Measurements from ENCODE around the gene CORIN.

CORIN gene

GRCh38 chr4:47784222-47784621 is 53.6 kb downstream of the CORIN start:
- Histone ChIP-seq H3K9me2 (replicated peaks; ENCODE audit: control insufficient read depth, low read length) (no peaks in the 10 kb centered on the region), H3K9me3 (ENCODE audit: control insufficient read depth, insufficient read depth, low read length) (no peaks in the 10 kb centered on the region), H3K4me3 (ENCODE audit: low read length) (no peak overlapping the region), H3F3A (ENCODE audit: control insufficient read depth, insufficient read depth) (no peaks in the 10 kb centered on the region), H3K79me2 (ENCODE audit: control insufficient read depth, low read length) (no peaks in the 10 kb centered on the region), H3K36me3 (ENCODE audit: control insufficient read depth, low read length) (no peaks in the 10 kb centered on the region), H3K27me3 (ENCODE audit: control insufficient read depth, low read length) (no peaks in the 10 kb centered on the region), H4K20me1 (ENCODE audit: control insufficient read depth, insufficient read depth, low read depth, low read length) (no peaks in the 10 kb centered on the region), H3K4me2 (ENCODE audit: low read length) (no peak overlapping the region), H3K27ac (ENCODE audit: low read depth, low read length) (no peak overlapping the region), H3K4me1 (ENCODE audit: control insufficient read depth, low read length) (no peaks in the 10 kb centered on the region)
- TF ChIP-seq CTCF (IDR thresholded peaks at IDR 0.05; ENCODE audit: low read depth, low read length, poor library complexity, severe bottlenecking) = no peak
- TF ChIP-seq EZH2phosphoT487 (IDR thresholded peaks at IDR 0.05; ENCODE audit: borderline replicate concordance, low read length) = no peak

- no peaks in the 10 kb centered on the region for H3K9me3 ChIP-seq (ENCODE audit: control insufficient read depth, insufficient read depth, low read length)
- H3K9me2 ChIP-seq (replicated peaks; ENCODE audit: control insufficient read depth, low read length) = no peaks in the 10 kb centered on the region
- H3K4me3 ChIP-seq (ENCODE audit: low read length) = no peak overlapping the region
- H3K27ac ChIP-seq (ENCODE audit: low read depth, low read length) = no peak overlapping the region
- no peaks in the 10 kb centered on the region for H3K4me1 ChIP-seq (ENCODE audit: control insufficient read depth, low read length)
- H4K20me1 ChIP-seq (ENCODE audit: control insufficient read depth, insufficient read depth, low read depth, low read length) = no peaks in the 10 kb centered on the region
- no peaks in the 10 kb centered on the region for H3K79me2 ChIP-seq (ENCODE audit: control insufficient read depth, low read length)
- H3K27me3 ChIP-seq (ENCODE audit: control insufficient read depth, low read length) = no peaks in the 10 kb centered on the region
- no peak overlapping the region for H3K4me2 ChIP-seq (ENCODE audit: low read length)
- H3K36me3 ChIP-seq (ENCODE audit: control insufficient read depth, low read length) = no peaks in the 10 kb centered on the region
- no peaks in the 10 kb centered on the region for H3F3A ChIP-seq (ENCODE audit: control insufficient read depth, insufficient read depth)
- TF ChIP-seq CTCF (IDR thresholded peaks at IDR 0.05; ENCODE audit: low read depth, low read length, poor library complexity, severe bottlenecking) (no peak), EZH2phosphoT487 (IDR thresholded peaks at IDR 0.05; ENCODE audit: borderline replicate concordance, low read length) (no peak)
Observed at GRCh38 chr4:47776353-47776752, 61.5 kb downstream of the CORIN start.

GRCh38 chr4:47774079-47774478 is 63.8 kb downstream of the CORIN start:
- H3K4me3 ChIP-seq (ENCODE audit: low read length) = no peak overlapping the region
- H3K27ac ChIP-seq (ENCODE audit: low read depth, low read length) = no peak overlapping the region
- H3K27me3 ChIP-seq (ENCODE audit: control insufficient read depth, low read length) = no peaks in the 10 kb centered on the region

More at GRCh38 chr4:47774079-47774478, 63.8 kb downstream of the CORIN start:
- H3K79me2 ChIP-seq (ENCODE audit: control insufficient read depth, low read length) = no peaks in the 10 kb centered on the region
- H4K20me1 ChIP-seq (ENCODE audit: control insufficient read depth, insufficient read depth, low read depth, low read length) = no peaks in the 10 kb centered on the region
- H3F3A ChIP-seq (ENCODE audit: control insufficient read depth, insufficient read depth) = no peaks in the 10 kb centered on the region
- no peaks in the 10 kb centered on the region for H3K36me3 ChIP-seq (ENCODE audit: control insufficient read depth, low read length)
- H3K9me3 ChIP-seq (ENCODE audit: control insufficient read depth, insufficient read depth, low read length) = no peaks in the 10 kb centered on the region
- no peaks in the 10 kb centered on the region for H3K4me1 ChIP-seq (ENCODE audit: control insufficient read depth, low read length)
- TF ChIP-seq CTCF (IDR thresholded peaks at IDR 0.05; ENCODE audit: low read depth, low read length, poor library complexity, severe bottlenecking) = no peak
- TF ChIP-seq EZH2phosphoT487 (IDR thresholded peaks at IDR 0.05; ENCODE audit: borderline replicate concordance, low read length) = no peak
- no peaks in the 10 kb centered on the region for H3K9me2 ChIP-seq (replicated peaks; ENCODE audit: control insufficient read depth, low read length)
- H3K4me2 ChIP-seq (ENCODE audit: low read length) = no peak overlapping the region
